Small intestine (tissue), 7 donors: ENCODE data around the gene MYLK4. TPM values are rescaled to one million over a fixed set of nuclear protein-coding genes. Genes with fewer than 3 reads are reported as not detected.

Source experiments
- DNase-seq, 2 donors: peaks; one replicate each; pipeline versions ENCODE4 v3.0.0 to v3.0.0-alpha.2; 2013
- FAIRE-seq: peaks from 2 replicates; lab custom pipeline; 2012; peaks lifted over from hg19 to GRCh38; lab: Jason Lieb, UNC
- H3K27ac ChIP-seq, 3 donors: one replicate each; pipeline ENCODE4 v1.5.1; 2013; ENCODE audit warnings: low read length in 2 of 3, mild to moderate bottlenecking in 2 of 3, control low read depth in 1 of 3, inconsistent platforms in 1 of 3, low read depth in 1 of 3, moderate library complexity in 1 of 3
- H3K27me3 ChIP-seq, 3 donors: one replicate each; pipeline ENCODE4 v1.6.1; 2013; ENCODE audit warnings: low read length in 3 of 3, inconsistent platforms in 1 of 3; ENCODE audit not compliant: control insufficient read depth in 3 of 3, insufficient read depth in 3 of 3
- H3K36me3 ChIP-seq, 3 donors: one replicate each; pipeline ENCODE4 v1.6.1; 2013; ENCODE audit warnings: low read length in 3 of 3, inconsistent platforms in 1 of 3, low read depth in 1 of 3, mild to moderate bottlenecking in 1 of 3, moderate library complexity in 1 of 3; ENCODE audit not compliant: control insufficient read depth in 3 of 3, insufficient read depth in 2 of 3
- H3K4me1 ChIP-seq, 3 donors: one replicate each; pipeline ENCODE4 v1.6.1; 2013; ENCODE audit warnings: low read length in 2 of 3, inconsistent platforms in 1 of 3, low read depth in 1 of 3, mild to moderate bottlenecking in 1 of 3, moderate library complexity in 1 of 3; ENCODE audit not compliant: control insufficient read depth in 3 of 3, insufficient read depth in 2 of 3
- H3K4me3 ChIP-seq, 3 donors: one replicate each; pipeline ENCODE4 v1.5.1; 2013; ENCODE audit warnings: low read length in 3 of 3, control low read depth in 1 of 3, inconsistent platforms in 1 of 3, low read depth in 1 of 3, mild to moderate bottlenecking in 1 of 3, moderate library complexity in 1 of 3
- H3K9me3 ChIP-seq, 2 donors: one replicate each; pipeline ENCODE4 v1.6.1; 2013; ENCODE audit warnings: low read depth in 1 of 2, low read length in 1 of 2; ENCODE audit not compliant: control insufficient read depth in 2 of 2, insufficient read depth in 1 of 2
- WGBS, 3 donors: extraction: QIAGEN DNeasy Blood & Tissue Kit; methylation state at CpG; one replicate each; pipeline ENCODE4 v1.1.7; 2013; 5-methylcytosine and 5-hydroxymethylcytosine counted together
- polyA plus RNA-seq, 4 donors: library from polyadenylated mRNA; stranded (reverse) in 3 of 4; unstranded in 1 of 4; fragments of 200-250 nt in 3 of 4; fragments of 120-200 nt in 1 of 4; gene quantifications; one replicate each; pipeline versions ENCODE4 v1.2.1 to v1.2.3, GENCODE V29; 2013
- donor health status: healthy with polysubstance abuse.
- donor health status: control.
- donor health status: control.
- donor health status: Bipolar disorder and iron deficiency.
- donor health status: healthy.

Gene MYLK4
- polyA plus RNA-seq, 4 donors = under 0.01 to 0.37 (median 0.32) TPM

DNA sequence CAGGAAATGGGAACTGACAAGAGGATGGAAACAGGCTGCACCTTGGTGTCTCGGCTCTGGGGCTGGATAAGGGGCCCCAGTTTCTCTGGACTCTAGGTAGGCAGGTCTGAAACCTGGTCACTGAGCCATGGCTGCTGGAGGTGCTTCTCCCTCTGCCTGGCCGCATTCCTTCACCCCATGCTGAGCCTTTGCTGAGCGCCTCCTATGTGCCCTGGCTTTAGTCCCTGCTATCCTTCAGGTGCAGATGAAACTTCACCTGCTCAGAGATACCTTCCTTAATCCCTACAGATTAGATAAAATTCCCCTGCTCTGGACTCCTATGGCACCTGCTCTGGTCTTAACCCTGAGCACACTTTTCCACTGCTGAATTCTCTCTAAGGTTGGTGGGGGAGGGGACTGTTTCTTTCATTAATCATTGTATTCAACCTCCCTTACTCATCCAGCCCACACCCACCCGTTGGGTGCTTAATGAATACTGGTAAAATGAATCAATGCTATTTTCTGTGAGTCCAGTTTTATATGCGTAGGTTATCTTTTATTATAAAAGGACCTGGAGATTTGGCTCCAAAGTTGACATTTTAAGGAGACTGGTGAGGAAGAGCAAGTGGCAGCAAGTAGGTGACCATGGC is 19.3 kb downstream of the MYLK4 start:
- WGBS, 3 donors = 22 to 58% (median 43%) methylated on average over 5 of the region's 5 CpGs
- Histone ChIP-seq H3K27ac (no peak overlapping the region), H3K27me3 (no peaks in the 10 kb centered on the region), H3K9me3 (no peaks in the 10 kb centered on the region), H3K4me1 (no peaks in the 10 kb centered on the region), H3K4me3 (no peak overlapping the region), H3K36me3 (no peaks in the 10 kb centered on the region)
- DNase-seq (peak in 1 of 2 donors; percentile 7), FAIRE-seq (no peak)

DNA sequence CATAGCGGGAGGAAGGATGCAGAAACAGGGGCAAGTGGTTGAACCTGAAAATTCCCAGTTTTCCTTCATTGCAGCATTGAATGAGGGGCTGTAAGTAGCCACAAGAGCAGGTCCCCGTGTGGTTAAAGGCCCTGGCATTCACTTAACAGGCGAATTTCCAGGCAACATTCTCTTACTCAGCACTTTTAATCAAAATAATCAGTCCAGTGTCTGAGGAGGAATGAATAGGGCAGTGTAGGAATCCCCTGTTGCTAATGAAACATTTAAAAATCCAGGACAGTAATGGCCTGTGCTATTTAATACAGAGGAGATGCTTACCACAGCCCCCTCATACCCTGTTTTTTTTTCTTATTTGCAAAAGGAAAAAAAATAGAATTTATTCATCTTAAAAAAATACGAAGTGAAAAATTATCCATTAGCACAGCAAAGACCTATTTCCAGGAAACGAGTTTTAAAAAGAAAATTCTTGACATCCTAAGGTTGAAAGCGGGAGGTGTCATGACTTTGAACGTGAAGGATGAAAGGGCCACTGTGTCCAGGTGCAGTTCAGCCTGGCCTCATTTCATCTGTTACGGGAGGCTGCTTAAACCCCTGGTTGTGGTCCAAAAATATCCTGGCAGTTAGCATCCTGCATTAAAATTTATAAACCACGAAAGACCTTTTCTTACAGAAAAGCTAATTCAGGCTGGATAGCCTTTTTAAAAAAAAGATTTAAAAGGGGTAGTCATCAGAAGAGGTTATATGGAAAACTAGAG is 20.2 kb downstream of the MYLK4 start:
- no peak for FAIRE-seq
- no peak overlapping the region for H3K27ac ChIP-seq
- H3K9me3 ChIP-seq = no peaks in the 10 kb centered on the region
- no peaks in the 10 kb centered on the region for H3K27me3 ChIP-seq
- H3K36me3 ChIP-seq = no peaks in the 10 kb centered on the region
- WGBS, 3 donors = 72 to 76% (median 72%) methylated on average over 9 of the region's 9 CpGs
- H3K4me3 ChIP-seq = no peak overlapping the region
- no peak for DNase-seq
- H3K4me1 ChIP-seq = no peaks in the 10 kb centered on the region

DNA sequence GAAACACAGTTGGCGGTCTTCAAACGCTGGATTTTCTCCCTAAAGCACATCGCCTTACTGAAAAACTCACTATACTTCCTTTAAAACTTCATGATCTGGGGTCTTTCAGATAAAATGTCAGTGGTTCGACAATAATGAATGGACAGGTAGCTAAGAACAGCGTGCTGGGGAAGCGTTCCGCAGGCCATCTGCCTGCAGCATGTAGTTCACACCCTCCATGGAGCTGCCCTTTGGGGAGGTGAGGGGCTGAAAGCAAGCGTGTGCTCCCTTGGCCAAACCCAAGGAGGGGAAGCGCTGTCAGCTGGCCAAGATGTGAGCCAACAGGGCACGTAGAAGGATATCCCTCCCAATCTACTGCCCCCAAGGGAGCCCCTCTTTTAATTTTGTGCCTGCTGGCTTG is 20.8 kb downstream of the MYLK4 start:
- DNase-seq = no peak
- Histone ChIP-seq H3K36me3 (no peaks in the 10 kb centered on the region), H3K4me1 (no peaks in the 10 kb centered on the region), H3K9me3 (no peaks in the 10 kb centered on the region), H3K4me3 (no peak overlapping the region), H3K27ac (no peak overlapping the region), H3K27me3 (no peaks in the 10 kb centered on the region)
- no peak for FAIRE-seq
- 94 to 99% (median 95%) methylated on average over 10 of the region's 10 CpGs for WGBS, 3 donors

DNA sequence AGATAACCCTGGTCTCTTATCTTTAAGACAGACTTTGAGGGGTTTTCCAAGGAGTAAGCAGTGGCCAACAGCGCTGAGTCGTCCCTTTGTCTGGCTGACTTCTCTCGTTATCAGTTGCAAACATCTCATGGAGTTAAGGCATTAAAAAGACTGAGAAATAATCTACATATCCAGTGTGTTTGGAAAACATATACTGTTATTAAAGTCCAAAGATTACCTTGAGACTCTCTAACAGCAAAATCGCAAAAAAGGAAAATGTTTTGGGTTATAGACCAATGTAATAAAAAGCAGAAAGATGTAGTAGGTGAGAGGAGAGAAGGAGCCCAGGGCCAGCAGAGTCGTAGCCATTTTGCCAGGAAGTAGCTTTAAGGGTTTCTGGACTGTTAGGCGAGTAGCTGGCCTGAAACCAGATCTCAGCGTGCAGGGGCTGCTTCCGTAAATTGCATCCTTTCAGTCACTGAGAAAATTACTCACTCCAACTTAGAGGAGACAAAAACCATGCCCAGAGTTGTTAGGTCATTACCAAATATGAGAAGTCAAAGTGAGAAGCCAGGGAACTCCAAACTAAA is 24.6 kb downstream of the MYLK4 start:
- no peak overlapping the region for H3K4me3 ChIP-seq
- no peak for FAIRE-seq
- H3K4me1 ChIP-seq = no peaks in the 10 kb centered on the region
- no peaks in the 10 kb centered on the region for H3K36me3 ChIP-seq
- H3K27ac ChIP-seq = no peak overlapping the region
- DNase-seq = peak; percentile 3 to 19
- no peaks in the 10 kb centered on the region for H3K9me3 ChIP-seq
- H3K27me3 ChIP-seq = no peaks in the 10 kb centered on the region
- WGBS, 3 donors = 40 to 47% (median 41%) methylated on average over 8 of the region's 8 CpGs

GRCh38 chr6:2725364-2725988 is 25.2 kb downstream of the MYLK4 start:
- 49 to 71% (median 61%) methylated on average over 8 of the region's 8 CpGs for WGBS, 3 donors
- Histone ChIP-seq H3K27ac (no peak overlapping the region), H3K27me3 (no peaks in the 10 kb centered on the region), H3K9me3 (no peaks in the 10 kb centered on the region), H3K36me3 (no peaks in the 10 kb centered on the region), H3K4me3 (no peak overlapping the region), H3K4me1 (no peaks in the 10 kb centered on the region)
- no peak for DNase-seq
- FAIRE-seq = no peak

DNA sequence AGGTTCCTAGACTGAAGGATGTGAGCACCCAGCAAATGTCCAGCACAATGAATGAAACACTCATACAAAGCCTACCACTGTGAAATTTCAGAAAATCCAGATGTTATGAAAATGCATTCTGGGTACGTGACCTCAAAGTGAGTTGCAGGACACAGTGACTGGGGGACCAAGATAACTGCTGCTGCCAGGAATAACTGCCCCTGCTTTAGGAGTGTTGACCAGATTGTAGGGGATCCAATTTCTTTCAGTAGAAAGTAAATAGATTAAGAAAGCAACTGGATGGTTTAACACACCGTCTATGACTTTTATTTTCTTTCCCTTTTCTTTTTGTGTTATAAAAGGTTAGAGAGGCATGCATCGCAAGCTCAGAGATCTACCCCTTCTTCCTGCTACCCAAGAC is 29.5 kb downstream of the MYLK4 start:
- no peaks in the 10 kb centered on the region for H3K27me3 ChIP-seq
- H3K36me3 ChIP-seq = no peaks in the 10 kb centered on the region
- FAIRE-seq (no peak), DNase-seq (no peak)
- H3K9me3 ChIP-seq = no peaks in the 10 kb centered on the region
- no peak overlapping the region for H3K4me3 ChIP-seq
- peaks cover 0 to 13% (median 0%) of the 10 kb centered on the region in 3 donors for H3K4me1 ChIP-seq
- 89 to 92% (median 90%) methylated on average over 3 of the region's 3 CpGs for whole genome bisulfite sequencing, 3 donors
- H3K27ac ChIP-seq = no peak overlapping the region

- 66 to 88% (median 71%) methylated on average over 2 of the region's 2 CpGs for WGBS, 3 donors
- no peak for DNase-seq
- no peaks in the 10 kb centered on the region for H3K27me3 ChIP-seq
- no peak overlapping the region for H3K4me3 ChIP-seq
- no peaks in the 10 kb centered on the region for H3K9me3 ChIP-seq
- no peaks in the 10 kb centered on the region for H3K36me3 ChIP-seq
- FAIRE-seq = no peak
- peaks cover 0 to 24% (median 2%) of the 10 kb centered on the region in 3 donors for H3K4me1 ChIP-seq
- H3K27ac ChIP-seq = no peak overlapping the region
Observed at GRCh38 chr6:2719093-2719455, 31.6 kb downstream of the MYLK4 start.

DNA sequence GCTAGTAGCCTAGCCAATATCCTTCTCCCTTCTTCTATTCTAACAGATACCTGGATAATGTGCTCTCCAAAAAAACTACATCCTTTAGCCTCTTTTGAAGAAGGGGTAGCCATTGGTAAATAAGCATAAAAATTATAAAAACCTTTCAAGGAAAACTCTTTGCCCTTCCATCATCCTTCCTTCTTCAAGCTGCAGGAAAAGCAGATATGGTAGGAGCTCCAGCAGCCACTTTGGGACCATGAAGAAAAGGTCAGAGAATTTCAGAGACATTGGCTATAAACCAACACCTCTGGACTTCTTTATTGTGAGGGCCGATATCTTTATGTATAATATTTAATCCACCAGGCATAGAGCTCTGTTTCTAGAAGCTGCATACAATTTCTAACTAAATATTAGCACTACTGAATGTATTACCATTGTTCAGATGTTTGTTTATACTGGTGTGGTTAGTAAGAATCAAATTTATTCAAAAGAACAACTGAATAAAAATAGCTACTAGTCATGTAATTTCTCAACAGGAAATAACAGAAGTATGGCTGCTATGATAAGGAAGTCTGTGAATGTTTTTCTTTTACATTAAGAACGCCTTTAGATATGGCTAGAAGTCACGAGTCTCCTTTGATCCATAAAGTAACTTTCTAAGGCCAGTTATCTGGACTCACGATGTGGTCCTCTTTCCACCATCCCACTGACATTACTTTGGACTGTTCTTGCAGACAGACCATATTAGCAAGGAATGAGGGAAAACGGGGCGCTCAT is 32.2 kb downstream of the MYLK4 start:
- Histone ChIP-seq H3K9me3 (no peaks in the 10 kb centered on the region), H3K36me3 (no peaks in the 10 kb centered on the region), H3K4me1 (peaks cover 0 to 24% (median 2%) of the 10 kb centered on the region in 3 donors), H3K4me3 (no peak overlapping the region), H3K27me3 (no peaks in the 10 kb centered on the region), H3K27ac (no peak overlapping the region)
- WGBS, 3 donors = 63 to 72% (median 71%) methylated on average over 6 of the region's 6 CpGs
- FAIRE-seq (no peak), DNase-seq (no peak)
